ENCODE results near the gene EFCAB13.

GRCh38 chr17:47275245-47275984 is 48.3 kb upstream of the EFCAB13 start:
- TF ChIP-seq CTCF (IDR thresholded peaks at IDR 0.05) = no peak
- no peak for TF ChIP-seq POLR2A (IDR thresholded peaks at IDR 0.05)
- peak; percentile 24 for TF ChIP-seq EP300 (IDR thresholded peaks at IDR 0.05; ENCODE audit: low read depth)

Data from transverse colon (tissue), 3 donors.